Parathyroid adenoma (tissue), 2 donors: Measurements from ENCODE around the gene PEX6.
A peak's percentile ranks its signal among the peaks of the same experiment; 100 is the strongest.

ENCODE experiments used
- H2AFZ ChIP-seq: fragments of 300-600 bp; sonication (generic); one replicate; pipeline ENCODE4 v1.7.0; 2017; ENCODE audit warnings: antibody characterized with exemption, mild to moderate bottlenecking
- H3K27ac ChIP-seq: fragments of 300-600 bp; sonication (generic); one replicate; pipeline ENCODE4 v1.7.0; 2017
- H3K27me3 ChIP-seq: fragments of 300-600 bp; sonication (generic); one replicate; pipeline ENCODE4 v1.7.0; 2017; ENCODE audit warnings: low read length; ENCODE audit not compliant: control insufficient read depth, insufficient read depth
- H3K36me3 ChIP-seq: fragments of 300-600 bp; sonication (generic); one replicate; pipeline ENCODE4 v1.7.0; 2017; ENCODE audit warnings: low read length; ENCODE audit not compliant: control insufficient read depth, insufficient read depth
- H3K4me1 ChIP-seq: fragments of 300-600 bp; sonication (generic); one replicate; pipeline ENCODE4 v1.7.0; 2017; ENCODE audit warnings: control low read depth
- H3K4me2 ChIP-seq: fragments of 300-600 bp; sonication (generic); one replicate; pipeline ENCODE4 v1.7.0; 2017; ENCODE audit warnings: low read length
- H3K4me3 ChIP-seq: fragments of 300-600 bp; sonication (generic); one replicate; pipeline ENCODE4 v1.7.0; 2017; ENCODE audit warnings: low read depth, low read length
- H3K79me2 ChIP-seq: fragments of 300-600 bp; sonication (generic); one replicate; pipeline ENCODE4 v1.7.0; 2017; ENCODE audit warnings: control low read depth
- H3K9ac ChIP-seq: fragments of 300-600 bp; sonication (generic); one replicate; pipeline ENCODE4 v1.7.0; 2017; ENCODE audit warnings: mild to moderate bottlenecking
- H3K9me3 ChIP-seq: fragments of 300-600 bp; sonication (generic); one replicate; pipeline ENCODE4 v1.7.0; 2017; ENCODE audit warnings: low read length; ENCODE audit not compliant: control insufficient read depth
- TF ChIP-seq, protein P1 (sequence below): fragments of 300-600 bp; sonication (generic); IDR thresholded peaks from one replicate; pipeline ENCODE4 v1.7.0; 2017; ENCODE audit warnings: antibody characterized with exemption, mild to moderate bottlenecking
- donor health status: primary hyperparathyroidism.

PEX6 gene

DNA sequence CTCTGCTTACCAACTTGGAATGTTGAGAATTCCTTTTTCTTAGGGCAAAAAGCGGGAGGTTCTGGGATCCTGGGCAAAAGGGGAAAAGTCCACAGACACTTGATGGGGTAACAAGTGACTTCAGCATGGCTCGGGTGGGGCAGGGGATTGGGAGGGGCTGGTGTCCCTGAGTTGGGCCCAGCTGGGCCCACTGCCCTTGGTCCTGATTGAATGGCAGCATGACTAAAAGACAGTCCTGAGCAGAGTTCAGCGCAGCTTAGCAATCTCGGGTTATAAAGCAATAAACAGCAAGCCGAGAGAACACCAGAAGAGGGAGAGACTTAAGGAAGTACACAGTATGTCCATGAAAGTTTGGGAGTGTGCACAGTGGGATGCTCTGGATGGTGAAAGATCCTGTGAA, 10.9 kb upstream of the PEX6 start:
- Histone ChIP-seq H3K4me3 (no peak overlapping the region), H2AFZ (no peak overlapping the region), H3K9me3 (no peaks in the 10 kb centered on the region), H3K27me3 (no peaks in the 10 kb centered on the region), H3K27ac (no peak overlapping the region), H3K9ac (no peak overlapping the region), H3K4me1 (peaks cover 12% of the 10 kb centered on the region), H3K79me2 (peaks cover 15% of the 10 kb centered on the region), H3K4me2 (no peak overlapping the region), H3K36me3 (no peaks in the 10 kb centered on the region)
- TF ChIP-seq, protein P1, sequence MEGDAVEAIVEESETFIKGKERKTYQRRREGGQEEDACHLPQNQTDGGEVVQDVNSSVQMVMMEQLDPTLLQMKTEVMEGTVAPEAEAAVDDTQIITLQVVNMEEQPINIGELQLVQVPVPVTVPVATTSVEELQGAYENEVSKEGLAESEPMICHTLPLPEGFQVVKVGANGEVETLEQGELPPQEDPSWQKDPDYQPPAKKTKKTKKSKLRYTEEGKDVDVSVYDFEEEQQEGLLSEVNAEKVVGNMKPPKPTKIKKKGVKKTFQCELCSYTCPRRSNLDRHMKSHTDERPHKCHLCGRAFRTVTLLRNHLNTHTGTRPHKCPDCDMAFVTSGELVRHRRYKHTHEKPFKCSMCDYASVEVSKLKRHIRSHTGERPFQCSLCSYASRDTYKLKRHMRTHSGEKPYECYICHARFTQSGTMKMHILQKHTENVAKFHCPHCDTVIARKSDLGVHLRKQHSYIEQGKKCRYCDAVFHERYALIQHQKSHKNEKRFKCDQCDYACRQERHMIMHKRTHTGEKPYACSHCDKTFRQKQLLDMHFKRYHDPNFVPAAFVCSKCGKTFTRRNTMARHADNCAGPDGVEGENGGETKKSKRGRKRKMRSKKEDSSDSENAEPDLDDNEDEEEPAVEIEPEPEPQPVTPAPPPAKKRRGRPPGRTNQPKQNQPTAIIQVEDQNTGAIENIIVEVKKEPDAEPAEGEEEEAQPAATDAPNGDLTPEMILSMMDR, result no peak

DNA sequence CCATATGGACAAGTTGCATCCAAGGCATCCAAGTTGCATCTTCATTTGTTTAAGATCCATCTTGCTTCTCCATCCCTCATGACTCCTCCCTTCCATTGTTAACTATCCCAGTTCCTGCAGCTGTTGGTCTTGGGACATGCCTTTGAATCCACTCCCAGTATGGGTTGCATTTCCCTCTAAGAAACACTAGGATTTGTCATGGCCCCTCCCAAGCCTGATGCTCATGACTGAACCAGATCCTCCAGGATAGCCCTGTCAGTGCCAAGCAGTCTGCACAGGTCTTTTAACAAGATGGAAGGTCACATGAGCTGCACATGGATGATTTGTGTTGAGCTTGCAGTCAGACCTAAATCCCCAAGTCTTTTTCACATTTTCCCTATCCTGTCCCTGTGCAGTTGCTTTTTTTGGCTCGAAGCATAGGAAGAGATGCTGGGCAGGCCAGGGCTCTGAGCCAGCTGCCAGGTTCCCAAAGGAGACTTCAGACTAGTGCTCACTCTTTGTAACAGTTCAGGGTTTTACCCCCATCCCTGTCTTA, 9.6 kb upstream of the PEX6 start:
- Histone ChIP-seq H3K9me3 (no peaks in the 10 kb centered on the region), H3K9ac (no peak overlapping the region)

DNA sequence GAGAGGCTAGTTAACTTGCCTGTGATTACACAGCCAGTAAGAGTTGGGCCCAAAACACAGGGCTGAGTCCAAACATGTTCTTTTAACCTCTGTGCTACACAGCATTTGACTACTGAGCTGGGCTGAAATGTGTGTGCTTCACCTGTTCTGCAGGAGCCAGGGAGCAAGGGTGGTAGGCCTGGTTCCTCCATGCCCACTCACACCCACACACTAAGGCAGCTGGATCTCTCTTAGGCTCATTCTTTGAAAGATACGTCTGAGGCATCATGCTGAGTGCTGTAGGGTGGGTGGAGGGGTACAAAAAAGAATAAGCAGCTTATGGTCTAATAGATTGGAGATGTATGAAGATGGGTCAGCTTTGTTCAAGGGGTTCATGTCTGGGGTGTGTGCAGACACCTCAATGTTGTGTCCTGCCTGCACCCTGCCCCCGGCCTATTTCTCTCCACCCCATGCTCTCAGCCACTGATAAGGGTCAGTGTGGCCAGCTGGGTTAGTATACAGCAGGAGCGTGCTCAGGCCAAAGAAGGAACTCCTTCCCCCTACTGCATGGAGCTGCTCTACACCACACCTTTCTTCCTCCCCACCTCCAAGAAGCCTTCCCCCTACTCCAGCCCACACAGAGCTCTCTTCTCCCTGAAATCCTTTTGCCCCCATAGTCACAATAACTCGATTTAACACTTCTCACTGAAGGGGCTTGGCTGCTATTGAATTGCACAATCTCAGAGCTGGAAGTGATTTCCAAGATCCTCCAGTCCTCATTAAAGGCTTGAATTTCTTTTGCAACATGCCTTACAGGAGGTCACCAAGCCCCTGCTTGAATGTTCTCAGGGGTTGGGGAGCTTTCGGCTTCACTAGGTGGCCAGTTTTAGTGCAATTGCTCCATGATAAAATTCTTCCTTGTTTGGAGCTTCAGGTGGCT, 8.8 kb upstream of the PEX6 start:
- Histone ChIP-seq H3K79me2 (peaks cover 18% of the 10 kb centered on the region), H3K36me3 (no peaks in the 10 kb centered on the region), H3K4me2 (no peak overlapping the region), H3K27me3 (no peaks in the 10 kb centered on the region), H3K27ac (no peak overlapping the region), H3K9ac (no peak overlapping the region), H3K4me3 (no peak overlapping the region), H3K9me3 (no peaks in the 10 kb centered on the region), H3K4me1 (peaks cover 19% of the 10 kb centered on the region), H2AFZ (no peak overlapping the region)
- TF ChIP-seq, protein P1, result no peak

More for the DNA sequence above, 9.6 kb upstream of the PEX6 start:
- no peak overlapping the region for H3K4me2 ChIP-seq
- H3K27me3 ChIP-seq, result no peaks in the 10 kb centered on the region
- TF ChIP-seq, protein P1, result no peak
- H3K27ac ChIP-seq, result no peak overlapping the region
- no peak overlapping the region for H2AFZ ChIP-seq
- H3K4me3 ChIP-seq, result no peak overlapping the region
- H3K4me1 ChIP-seq, result peaks cover 16% of the 10 kb centered on the region
- peaks cover 16% of the 10 kb centered on the region for H3K79me2 ChIP-seq
- H3K36me3 ChIP-seq, result no peaks in the 10 kb centered on the region

DNA sequence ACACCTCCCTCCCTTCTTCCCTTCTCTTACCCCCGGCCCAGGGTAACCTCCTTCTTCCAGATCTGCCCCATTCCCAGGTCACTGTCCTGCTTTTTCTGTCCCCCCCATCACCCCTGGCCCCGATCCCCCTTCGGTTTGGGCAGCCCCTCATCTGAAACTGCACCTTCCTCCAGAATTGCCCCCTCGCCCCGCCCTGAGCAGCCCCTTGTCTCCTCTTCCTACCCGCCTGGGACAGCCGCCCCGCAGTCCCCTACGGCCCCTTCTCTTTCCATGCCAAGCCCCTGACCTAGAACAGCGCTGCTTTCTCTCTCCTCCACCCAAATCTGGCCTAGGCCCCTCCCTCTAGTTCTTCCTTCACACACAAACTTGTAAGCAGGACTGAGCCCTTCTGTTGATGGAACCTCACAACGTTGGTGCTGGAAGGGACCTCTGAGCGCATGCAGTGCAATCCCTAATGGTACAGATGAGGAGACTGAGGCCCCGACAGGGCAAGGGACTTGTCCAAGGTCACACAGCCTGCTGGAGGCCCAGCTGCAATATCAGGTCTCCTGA, 6.0 kb upstream of the PEX6 start:
- TF ChIP-seq, protein P1, result no peak
- H2AFZ ChIP-seq, result peak overlapping the region; percentile 89
- peak overlapping the region; percentile 61 for H3K27ac ChIP-seq
- peak overlapping the region; percentile 91 for H3K4me2 ChIP-seq
- peak overlapping the region; percentile 32 for H3K9ac ChIP-seq
- H3K4me1 ChIP-seq, result peaks cover 19% of the 10 kb centered on the region
- H3K79me2 ChIP-seq, result peaks cover 24% of the 10 kb centered on the region
- no peaks in the 10 kb centered on the region for H3K27me3 ChIP-seq
- no peaks in the 10 kb centered on the region for H3K36me3 ChIP-seq
- H3K4me3 ChIP-seq, result peak overlapping the region; percentile 85
- no peaks in the 10 kb centered on the region for H3K9me3 ChIP-seq
